ENCODE results near the gene MCF2L2.

The MCF2L2 gene

DNA sequence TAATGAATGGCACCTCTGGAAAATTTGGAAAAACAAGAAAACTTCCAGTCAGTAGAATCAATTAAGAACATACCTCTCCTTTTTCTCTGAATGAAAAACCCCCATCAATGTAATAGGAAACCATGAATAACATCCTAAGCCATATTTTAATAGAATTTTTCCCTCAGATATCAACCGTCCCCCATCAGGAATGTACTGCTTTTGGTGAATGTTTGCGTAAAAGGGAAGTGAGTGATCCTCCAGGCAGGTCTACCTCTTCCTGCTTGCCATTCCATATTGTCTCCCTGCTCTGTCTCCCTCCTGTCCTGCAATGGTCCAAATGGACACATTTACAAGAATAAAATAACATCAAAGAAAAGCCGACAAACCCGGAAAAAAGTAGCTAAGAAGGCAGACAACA lies 296.7 kb downstream of the MCF2L2 start:
- TF ChIP-seq POLR2A (IDR thresholded peaks at IDR 0.05; ENCODE audit: low read depth, low read length): no peak
- FAIRE-seq (no peak), DNase-seq (ENCODE audit: insufficient read length, low spot score) (no peak)

DNA sequence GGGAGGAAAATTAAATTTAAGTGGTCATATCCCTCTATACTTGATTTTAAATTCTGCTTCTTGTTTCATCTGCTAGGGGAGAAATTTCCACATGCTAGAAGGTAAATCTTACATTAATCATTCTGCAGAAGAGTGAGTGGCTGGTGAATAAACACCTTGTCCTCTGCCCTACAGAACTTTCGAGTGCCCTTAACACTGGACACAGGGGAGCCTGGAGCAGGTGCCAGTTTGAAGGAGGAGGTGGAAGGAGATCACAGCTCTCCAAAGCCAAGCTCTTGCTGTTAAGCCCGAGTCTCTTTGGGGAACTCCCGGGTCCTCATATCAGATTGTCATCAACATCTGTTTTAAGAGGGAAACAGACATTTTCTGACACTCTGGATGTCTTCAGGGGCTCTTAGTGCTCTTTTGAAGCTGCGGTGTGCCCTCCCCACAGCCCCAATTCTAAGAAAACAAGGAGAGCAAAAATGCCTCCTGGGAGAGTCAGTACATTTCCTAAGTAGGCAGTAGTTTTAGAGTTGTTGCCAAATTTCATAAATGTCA lies 297.2 kb downstream of the MCF2L2 start:
- DNase-seq (ENCODE audit: insufficient read length, low spot score) (no peak), FAIRE-seq (no peak)
- TF ChIP-seq POLR2A (IDR thresholded peaks at IDR 0.05; ENCODE audit: low read depth, low read length): no peak

DNA sequence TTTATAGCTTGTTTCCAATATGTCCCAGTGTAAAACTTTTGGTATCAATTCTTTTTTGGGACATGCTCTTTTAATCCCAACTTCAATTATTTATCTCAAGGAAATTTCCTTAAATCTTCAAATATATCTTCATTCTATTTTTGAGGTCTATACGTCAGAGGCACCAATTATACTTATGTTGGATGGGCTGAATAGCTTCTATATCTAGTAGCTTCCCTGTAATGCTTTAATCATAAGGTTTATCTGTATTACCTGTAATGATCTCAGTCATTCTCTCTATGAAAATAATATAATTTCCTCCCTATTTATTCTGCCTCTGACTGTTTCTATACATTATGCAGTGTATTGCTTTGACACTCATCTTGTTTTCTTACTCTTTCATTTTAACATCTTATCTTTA lies 299.2 kb downstream of the MCF2L2 start:
- no peak for DNase-seq (ENCODE audit: insufficient read length, low spot score)
- no peak for TF ChIP-seq POLR2A (IDR thresholded peaks at IDR 0.05; ENCODE audit: low read depth, low read length)
- no peak for FAIRE-seq

DNA sequence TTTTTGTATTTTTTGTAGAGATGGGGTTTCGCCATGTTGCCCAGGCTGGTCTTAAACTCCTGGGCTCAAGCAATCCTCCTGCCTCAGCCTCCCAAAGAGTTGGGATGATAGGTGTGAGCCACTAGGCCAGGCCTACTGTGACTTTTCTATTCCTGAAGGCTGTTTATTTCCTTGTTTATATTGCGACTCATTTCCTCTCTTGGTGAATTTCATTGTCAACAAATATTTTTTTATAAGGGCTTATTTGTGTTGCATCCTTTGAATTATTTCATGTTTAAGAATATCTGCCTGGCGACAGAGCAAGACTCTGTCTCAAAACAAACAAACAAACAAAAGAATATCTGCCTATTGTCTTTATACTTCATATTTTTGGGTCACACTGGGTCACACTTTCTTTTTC lies 299.7 kb downstream of the MCF2L2 start:
- DNase-seq (ENCODE audit: insufficient read length, low spot score): no peak
- FAIRE-seq: no peak
- TF ChIP-seq POLR2A (IDR thresholded peaks at IDR 0.05; ENCODE audit: low read depth, low read length): no peak
